HEK293T (cell line): ENCODE measurements around the gene HSD17B8.

ENCODE experiments used
- BHLHE40 ChIP-seq: fragments of 450-650 bp; IDR thresholded peaks from 2 replicates; pipeline ENCODE4 v1.6.1; 2016; ENCODE audit warnings: mild to moderate bottlenecking, moderate library complexity, borderline replicate concordance
- CTBP1 ChIP-seq: fragments of 450-650 bp; IDR thresholded peaks from 2 replicates; pipeline ENCODE4 v1.6.1; 2016; ENCODE audit warnings: borderline replicate concordance
- ELF4 ChIP-seq: fragments of 450-650 bp; IDR thresholded peaks from 2 replicates; pipeline ENCODE4 v1.6.1; 2017; ENCODE audit warnings: antibody characterized with exemption
- FOXK2 ChIP-seq: fragments of 450-650 bp; IDR thresholded peaks from 2 replicates; pipeline ENCODE4 v1.6.1; 2016; ENCODE audit warnings: mild to moderate bottlenecking
- HDGF ChIP-seq: fragments of 450-650 bp; IDR thresholded peaks from 2 replicates; pipeline ENCODE4 v1.6.1; 2017; ENCODE audit warnings: antibody characterized with exemption, borderline replicate concordance
- L3MBTL2 ChIP-seq: fragments of 450-650 bp; conservative IDR thresholded peaks from 2 replicates; pipeline ENCODE4 v1.6.1; 2016; ENCODE audit warnings: mild to moderate bottlenecking
- NFRKB ChIP-seq: fragments of 450-650 bp; IDR thresholded peaks from 2 replicates; pipeline ENCODE4 v1.6.1; 2016; ENCODE audit warnings: mild to moderate bottlenecking, moderate library complexity
- PKNOX1 ChIP-seq: fragments of 450-650 bp; IDR thresholded peaks from 2 replicates; pipeline ENCODE4 v1.6.1; 2016
- SP1 ChIP-seq: fragments of 450-650 bp; IDR thresholded peaks from 2 replicates; pipeline ENCODE4 v1.6.1; 2017
- SUZ12 ChIP-seq: fragments of 450-650 bp; IDR thresholded peaks from 2 replicates; pipeline ENCODE4 v1.6.1; 2016; ENCODE audit warnings: mild to moderate bottlenecking
- TARDBP ChIP-seq: fragments of 450-650 bp; IDR thresholded peaks from 2 replicates; pipeline ENCODE4 v1.6.1; 2016
- ZNF384 ChIP-seq: fragments of 450-650 bp; IDR thresholded peaks from 2 replicates; pipeline ENCODE4 v1.6.1; 2016

GRCh38 chr6:33171880-33172687 lies 32.4 kb upstream of the HSD17B8 start:
- TF ChIP-seq SP1 (no peak), FOXK2 (no peak), BHLHE40 (no peak), PKNOX1 (no peak), NFRKB (no peak), HDGF (no peak), L3MBTL2 (no peak), CTBP1 (no peak), SUZ12 (no peak), TARDBP (no peak), ZNF384 (no peak), ELF4 (no peak)
